Transverse colon (tissue), 4 donors: ENCODE measurements around the gene CLDN8.

Source experiments
- EP300 ChIP-seq: sonication (generic); formaldehyde crosslinking; IDR thresholded peaks from one replicate; pipeline ENCODE4 v1.6.1; 2017; ENCODE audit warnings: antibody characterized with exemption, low read depth
- POLR2AphosphoS5 ChIP-seq, 3 donors: sonication (generic); formaldehyde crosslinking; IDR thresholded peaks; one replicate each; pipeline ENCODE4 v1.6.1; 2016; ENCODE audit warnings: antibody characterized with exemption in 3 of 3
- TF ChIP-seq, protein P1 (sequence below), 5 experiments: fragments of 200-600 bp in 3 of 5; fragments of 450-650 bp in 2 of 5; sonication (generic) in 3 of 5; IDR thresholded peaks; 1 replicate in 2 of 5; 2 replicates in 3 of 5; pipeline ENCODE4 v1.5.1; 2016 to 2017; ENCODE audit warnings: antibody characterized with exemption in 5 of 5, inconsistent platforms in 3 of 5, mild to moderate bottlenecking in 2 of 5, moderate library complexity in 1 of 5

DNA sequence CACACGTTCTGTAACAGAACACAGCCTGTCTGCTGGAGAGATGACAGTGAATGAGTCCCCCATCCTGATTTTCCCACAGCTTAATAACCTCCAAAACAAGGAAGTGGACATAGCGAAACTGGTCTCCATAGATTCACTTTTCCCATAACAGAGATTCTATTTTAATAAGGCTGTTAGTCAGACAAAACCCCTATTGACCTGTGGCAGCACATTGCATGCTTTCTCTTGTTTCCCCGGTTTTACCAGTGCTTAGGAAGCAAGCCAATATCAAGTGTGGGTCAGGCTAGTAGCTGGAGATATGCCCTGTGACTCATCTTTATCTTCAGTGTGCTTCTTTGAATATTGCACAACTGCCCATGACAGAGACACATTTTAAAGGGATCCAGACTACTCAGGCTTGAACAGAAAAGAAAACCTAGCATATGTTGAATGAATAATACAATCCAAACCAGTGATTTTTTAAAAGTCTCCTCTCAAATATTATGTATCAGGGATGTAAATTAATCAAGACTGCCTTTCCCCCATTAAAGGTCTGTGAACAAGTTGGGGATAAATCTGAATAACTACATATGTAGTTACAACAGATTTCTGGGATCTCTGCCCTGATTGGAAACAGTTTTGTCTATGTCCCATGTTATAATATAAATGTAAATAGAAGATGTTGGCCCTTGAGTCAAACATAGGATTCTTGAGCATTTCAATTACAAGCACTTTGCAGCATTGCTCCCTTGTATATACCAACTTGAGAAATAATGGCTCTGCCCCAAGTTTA lies 11.9 kb upstream of the CLDN8 start:
- TF ChIP-seq, protein P1, sequence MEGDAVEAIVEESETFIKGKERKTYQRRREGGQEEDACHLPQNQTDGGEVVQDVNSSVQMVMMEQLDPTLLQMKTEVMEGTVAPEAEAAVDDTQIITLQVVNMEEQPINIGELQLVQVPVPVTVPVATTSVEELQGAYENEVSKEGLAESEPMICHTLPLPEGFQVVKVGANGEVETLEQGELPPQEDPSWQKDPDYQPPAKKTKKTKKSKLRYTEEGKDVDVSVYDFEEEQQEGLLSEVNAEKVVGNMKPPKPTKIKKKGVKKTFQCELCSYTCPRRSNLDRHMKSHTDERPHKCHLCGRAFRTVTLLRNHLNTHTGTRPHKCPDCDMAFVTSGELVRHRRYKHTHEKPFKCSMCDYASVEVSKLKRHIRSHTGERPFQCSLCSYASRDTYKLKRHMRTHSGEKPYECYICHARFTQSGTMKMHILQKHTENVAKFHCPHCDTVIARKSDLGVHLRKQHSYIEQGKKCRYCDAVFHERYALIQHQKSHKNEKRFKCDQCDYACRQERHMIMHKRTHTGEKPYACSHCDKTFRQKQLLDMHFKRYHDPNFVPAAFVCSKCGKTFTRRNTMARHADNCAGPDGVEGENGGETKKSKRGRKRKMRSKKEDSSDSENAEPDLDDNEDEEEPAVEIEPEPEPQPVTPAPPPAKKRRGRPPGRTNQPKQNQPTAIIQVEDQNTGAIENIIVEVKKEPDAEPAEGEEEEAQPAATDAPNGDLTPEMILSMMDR (IDR thresholded peaks at IDR 0.05): no peak
- TF ChIP-seq POLR2AphosphoS5 (IDR thresholded peaks at IDR 0.05) (peak in 1 of 3 donors; percentile 34), EP300 (no peak)
